Femur (tissue), 1 donor: ENCODE results near the gene NFIX.

Experiments used
- DNase-seq: peaks from one replicate; pipeline ENCODE4 v3.0.0-alpha.2; 2017

The NFIX gene

GRCh38 chr19:13134626-13135025, 139.4 kb downstream of the NFIX start:
- no peak for DNase-seq

- DNase-seq, result no peak
Measured at GRCh38 chr19:13135068-13136062, 140.1 kb downstream of the NFIX start.

GRCh38 chr19:13137290-13137794, 142.1 kb downstream of the NFIX start:
- DNase-seq, result no peak

- DNase-seq, result no peak
Measured at GRCh38 chr19:13138171-13138915, 143.1 kb downstream of the NFIX start.

GRCh38 chr19:13138916-13139198, 143.6 kb downstream of the NFIX start:
- DNase-seq, result no peak

- no peak for DNase-seq
Measured at GRCh38 chr19:13139633-13140311, 144.5 kb downstream of the NFIX start.

GRCh38 chr19:13146763-13147563, 151.7 kb downstream of the NFIX start:
- no peak for DNase-seq
